SK-N-SH treated with all-trans-retinoic acid at 6 μM for 48 hours (cell line): Measurements from ENCODE around the gene TMEM18.

Experiments
- BACH2 ChIP-seq: fragments of 250-450 bp; sonication (Bioruptor Pico); IDR thresholded peaks from 2 replicates; pipeline ENCODE4 v1.9.0; 2021; ENCODE audit warnings: mild to moderate bottlenecking, borderline replicate concordance
- CREB5 ChIP-seq: fragments of 250-450 bp; sonication (Bioruptor Pico); IDR thresholded peaks from 2 replicates; pipeline ENCODE4 v1.5.1; 2020; ENCODE audit warnings: low read depth, mild to moderate bottlenecking, moderate library complexity
- CSRNP3 ChIP-seq: fragments of 250-450 bp; sonication (Bioruptor Pico); IDR thresholded peaks from 2 replicates; pipeline ENCODE4 v1.5.1; 2021; ENCODE audit warnings: mild to moderate bottlenecking, moderate library complexity
- PATZ1 ChIP-seq: fragments of 250-450 bp; sonication (Bioruptor Pico); IDR thresholded peaks from 2 replicates; pipeline ENCODE4 v1.8.0; 2020; ENCODE audit warnings: mild to moderate bottlenecking, moderate library complexity, borderline replicate concordance
- POU6F1 ChIP-seq: fragments of 250-450 bp; sonication (Bioruptor Pico); IDR thresholded peaks from 2 replicates; pipeline ENCODE4 v1.8.0; 2021; ENCODE audit warnings: low read depth, mild to moderate bottlenecking, moderate library complexity, borderline replicate concordance
- RARB ChIP-seq: fragments of 250-450 bp; sonication (Bioruptor Pico); IDR thresholded peaks from 2 replicates; pipeline ENCODE4 v1.8.0; 2021; ENCODE audit warnings: mild to moderate bottlenecking, moderate library complexity
- SNAI2 ChIP-seq: fragments of 250-450 bp; sonication (Bioruptor Pico); IDR thresholded peaks from 2 replicates; pipeline ENCODE4 v1.5.0; 2020; ENCODE audit warnings: mild to moderate bottlenecking, moderate library complexity
- TSHZ2 ChIP-seq: fragments of 250-450 bp; sonication (Bioruptor Pico); IDR thresholded peaks from 2 replicates; pipeline ENCODE4 v1.5.0; 2020; ENCODE audit warnings: mild to moderate bottlenecking, moderate library complexity
- ZFP3 ChIP-seq: fragments of 250-450 bp; sonication (Bioruptor Pico); IDR thresholded peaks from 2 replicates; pipeline ENCODE4 v1.5.0; 2020; ENCODE audit warnings: mild to moderate bottlenecking, moderate library complexity
- ZFP30 ChIP-seq: fragments of 450-650 bp; formaldehyde crosslinking; IDR thresholded peaks from 2 replicates; pipeline ENCODE4 v1.5.0; 2022; ENCODE audit warnings: mild to moderate bottlenecking, moderate library complexity
- ZNF70 ChIP-seq: fragments of 450-650 bp; formaldehyde crosslinking; IDR thresholded peaks from 2 replicates; pipeline ENCODE4 v1.5.0; 2020; ENCODE audit warnings: mild to moderate bottlenecking, moderate library complexity
- ZNF8 ChIP-seq: fragments of 450-650 bp; formaldehyde crosslinking; IDR thresholded peaks from 2 replicates; pipeline ENCODE4 v1.5.0; 2020; ENCODE audit warnings: mild to moderate bottlenecking, moderate library complexity

- TF ChIP-seq RARB (CRISPR knock-in tag) = no peak
- no peak for TF ChIP-seq TSHZ2 (CRISPR knock-in tag)
- TF ChIP-seq POU6F1 (CRISPR knock-in tag) = no peak
- no peak for TF ChIP-seq ZNF70 (CRISPR knock-in tag)
- no peak for TF ChIP-seq SNAI2 (CRISPR knock-in tag)
- TF ChIP-seq CSRNP3 (CRISPR knock-in tag) = no peak
- TF ChIP-seq ZFP3 = no peak
- TF ChIP-seq ZNF8 (CRISPR knock-in tag) = no peak
- TF ChIP-seq CREB5 (CRISPR knock-in tag) = no peak
- TF ChIP-seq BACH2 (CRISPR knock-in tag) = no peak
- TF ChIP-seq PATZ1 (CRISPR knock-in tag) = no peak
- TF ChIP-seq ZFP30 (CRISPR knock-in tag) = no peak
Observed at GRCh38 chr2:624551-625347, 52.5 kb downstream of the TMEM18 start.
